GM12878 (cell line): ENCODE results near the gene DHCR24. TPM values are rescaled to one million over a fixed set of nuclear protein-coding genes. Genes with fewer than 3 reads are reported as not detected.

ENCODE experiments used
- ASH2L ChIP-seq: fragments of 300-600, 200-600 bp; sonication (generic); IDR thresholded peaks from 2 replicates; pipeline ENCODE4 v1.6.1; 2017; ENCODE audit warnings: low read depth, mild to moderate bottlenecking, borderline replicate concordance
- BRCA1 ChIP-seq: IDR thresholded peaks from 2 replicates; pipeline ENCODE4 v1.6.1; 2011; ENCODE audit warnings: low read depth, low read length, improper control_type of control experiment
- CREM ChIP-seq: IDR thresholded peaks from 2 replicates; pipeline ENCODE4 v1.6.1; 2014; ENCODE audit warnings: antibody characterized with exemption, low read depth
- FOS ChIP-seq: IDR thresholded peaks from 3 replicates; pipeline ENCODE4 v1.6.1; 2011; ENCODE audit warnings: borderline replicate concordance; ENCODE audit not compliant: insufficient read length; ENCODE audit errors: extremely low read depth
- FOXK2 ChIP-seq: fragments of 450-650 bp; IDR thresholded peaks from 2 replicates; pipeline ENCODE4 v1.6.1; 2017; ENCODE audit warnings: mild to moderate bottlenecking, moderate library complexity
- FOXM1 ChIP-seq: IDR thresholded peaks from 2 replicates; pipeline ENCODE4 v1.6.1; 2012; ENCODE audit warnings: low read depth, mild to moderate bottlenecking, inconsistent platforms, low read length, moderate library complexity
- HDAC6 ChIP-seq: fragments of 200-600 bp; sonication (generic); IDR thresholded peaks from one replicate; pipeline ENCODE4 v1.8.0; 2017; ENCODE audit warnings: antibody characterized with exemption; ENCODE audit not compliant: unreplicated experiment
- IKZF2 ChIP-seq, 2 experiments: fragments of 450-650 bp; IDR thresholded peaks; 2 replicates each; pipeline ENCODE4 v1.6.1; 2017; ENCODE audit warnings: mild to moderate bottlenecking in 2 of 2, moderate library complexity in 2 of 2
- MEF2B ChIP-seq: fragments of 450-650 bp; IDR thresholded peaks from 2 replicates; pipeline ENCODE4 v1.6.1; 2018; ENCODE audit warnings: mild to moderate bottlenecking, moderate library complexity; ENCODE audit not compliant: partially characterized antibody, poor library complexity, severe bottlenecking
- NRF1 ChIP-seq: conservative IDR thresholded peaks from 2 replicates; pipeline ENCODE4 v1.6.1; 2011; ENCODE audit warnings: mild to moderate bottlenecking, low read depth, low read length, improper control_type of control experiment
- PAX5 ChIP-seq: IDR thresholded peaks from 2 replicates; pipeline ENCODE4 v1.6.1; 2011; ENCODE audit warnings: low read depth, low read length, borderline replicate concordance
- POLR2AphosphoS5 ChIP-seq: IDR thresholded peaks from 2 replicates; pipeline ENCODE4 v1.6.1; 2011; ENCODE audit warnings: mild to moderate bottlenecking, low read length, inconsistent platforms
- RFX5 ChIP-seq: IDR thresholded peaks from 2 replicates; pipeline ENCODE4 v1.6.1; 2011; ENCODE audit warnings: low read depth, low read length, improper control_type of control experiment
- SMAD5 ChIP-seq: IDR thresholded peaks from 2 replicates; pipeline ENCODE4 v1.6.1; 2016; ENCODE audit warnings: antibody characterized with exemption, low read depth
- ZNF622 ChIP-seq: fragments of 450-650 bp; IDR thresholded peaks from 2 replicates; pipeline ENCODE4 v1.6.1; 2017; ENCODE audit warnings: mild to moderate bottlenecking, inconsistent platforms
- polyA plus RNA-seq, 11 experiments: library from polyadenylated mRNA; depleted of rRNA in 4 of 11; unstranded in 6 of 11; stranded (reverse) in 5 of 11; fragments of >200 nt; fragmentation: Nextera tagmentation in 4 of 11; fragmentation: Illumina TruSeq in 1 of 11; extraction: Ambion mirVana in 4 of 11; extraction: Trizol in 1 of 11; gene quantifications; 1 replicate in 1 of 11; 2 replicates in 10 of 11; pipeline versions ENCODE4 v1.2.1 to v1.2.3, GENCODE V29; 2011 to 2016; ENCODE audit warnings: inconsistent platforms in 2 of 11, missing spikeins in 2 of 11, low read depth in 1 of 11
- total RNA-seq, 4 experiments: library from RNA; depleted of rRNA in 3 of 4; stranded (reverse); fragments of >200 nt in 3 of 4; fragmentation: Illumina TruSeq in 1 of 4; extraction: Trizol in 1 of 4; gene quantifications; 2 replicates each; pipeline versions ENCODE4 v1.2.1 to v1.2.3, GENCODE V29; 2013 to 2021
- TF ChIP-seq, protein P1 (sequence below): fragments of 150-350 bp; IDR thresholded peaks from 2 replicates; pipeline ENCODE4 v1.6.1; 2016; ENCODE audit warnings: low read depth, low read length
- TF ChIP-seq, protein P2 (sequence below): IDR thresholded peaks from 2 replicates; pipeline ENCODE4 v1.6.1; 2011; ENCODE audit warnings: low read depth, low read length, improper control_type of control experiment, borderline replicate concordance
- TF ChIP-seq, protein P3 (sequence below): fragments of 450-650 bp; formaldehyde crosslinking; IDR thresholded peaks from 2 replicates; pipeline ENCODE4 v1.5.0; 2022; ENCODE audit warnings: mild to moderate bottlenecking, missing genetic modification characterization
- TF ChIP-seq, protein P4 (sequence below): IDR thresholded peaks from 2 replicates; pipeline ENCODE4 v1.6.1; 2012; ENCODE audit warnings: low read depth, low read length, improper control_type of control experiment
- TF ChIP-seq, protein P5 (sequence below): IDR thresholded peaks from 2 replicates; pipeline ENCODE4 v1.6.1; 2011; ENCODE audit warnings: borderline replicate concordance, low read depth, mild to moderate bottlenecking, moderate library complexity, mixed read lengths, low read length; ENCODE audit not compliant: insufficient read depth; ENCODE audit errors: extremely low read length

Gene DHCR24
- total and polyA plus RNA-seq, 10 of the 15 experiments (the other 5 are each of a cell fraction or from before 2014, with no cell fraction given) = 23.3 to 169 (median 120) TPM

DNA sequence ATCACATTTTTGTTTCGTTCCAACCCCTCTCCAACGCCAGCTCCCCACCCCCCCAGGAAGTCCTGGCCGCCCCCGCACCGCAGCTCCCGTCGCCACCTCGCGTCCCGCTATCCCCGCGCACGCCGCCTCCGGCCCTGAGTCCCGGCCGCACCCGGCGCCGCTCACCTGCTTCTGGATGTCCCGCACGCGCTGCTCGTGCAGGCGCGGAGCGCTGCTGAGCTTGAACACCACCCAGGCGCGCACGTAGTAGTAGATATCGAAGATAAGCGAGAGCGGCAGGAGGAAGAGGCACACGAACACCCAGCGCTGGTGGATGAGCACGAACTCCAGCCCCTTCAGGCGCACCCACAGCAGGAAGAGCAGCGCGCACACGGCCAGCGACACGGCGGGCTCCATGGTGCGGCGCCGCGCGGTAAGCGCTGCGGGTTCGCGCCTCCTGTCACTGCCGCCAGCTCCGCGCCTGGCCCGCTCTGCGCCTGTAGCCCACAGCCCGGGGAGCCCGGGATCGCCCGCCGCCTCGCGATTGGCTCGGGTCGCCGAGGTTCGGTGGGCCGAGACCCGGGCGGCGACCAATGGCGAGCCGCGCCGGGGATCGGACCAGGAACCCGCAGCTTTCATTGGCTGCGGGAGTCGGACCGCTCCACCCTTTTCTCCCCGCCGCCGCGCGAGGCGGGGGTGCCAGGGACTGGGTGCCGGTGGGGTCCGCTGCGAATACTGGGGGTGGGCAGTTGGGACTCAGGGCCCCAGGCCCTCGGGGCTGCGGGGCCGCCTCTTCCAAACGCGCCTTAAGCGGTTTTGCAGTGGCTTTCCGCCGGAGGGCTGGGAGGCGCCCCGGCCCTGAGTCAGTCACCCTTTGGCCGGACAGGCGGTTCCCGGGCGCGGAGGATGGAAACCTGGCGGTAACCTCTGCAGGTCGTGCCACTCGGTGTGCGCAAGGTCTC is at the start of gene DHCR24 (continued):
- TF ChIP-seq, protein P1, sequence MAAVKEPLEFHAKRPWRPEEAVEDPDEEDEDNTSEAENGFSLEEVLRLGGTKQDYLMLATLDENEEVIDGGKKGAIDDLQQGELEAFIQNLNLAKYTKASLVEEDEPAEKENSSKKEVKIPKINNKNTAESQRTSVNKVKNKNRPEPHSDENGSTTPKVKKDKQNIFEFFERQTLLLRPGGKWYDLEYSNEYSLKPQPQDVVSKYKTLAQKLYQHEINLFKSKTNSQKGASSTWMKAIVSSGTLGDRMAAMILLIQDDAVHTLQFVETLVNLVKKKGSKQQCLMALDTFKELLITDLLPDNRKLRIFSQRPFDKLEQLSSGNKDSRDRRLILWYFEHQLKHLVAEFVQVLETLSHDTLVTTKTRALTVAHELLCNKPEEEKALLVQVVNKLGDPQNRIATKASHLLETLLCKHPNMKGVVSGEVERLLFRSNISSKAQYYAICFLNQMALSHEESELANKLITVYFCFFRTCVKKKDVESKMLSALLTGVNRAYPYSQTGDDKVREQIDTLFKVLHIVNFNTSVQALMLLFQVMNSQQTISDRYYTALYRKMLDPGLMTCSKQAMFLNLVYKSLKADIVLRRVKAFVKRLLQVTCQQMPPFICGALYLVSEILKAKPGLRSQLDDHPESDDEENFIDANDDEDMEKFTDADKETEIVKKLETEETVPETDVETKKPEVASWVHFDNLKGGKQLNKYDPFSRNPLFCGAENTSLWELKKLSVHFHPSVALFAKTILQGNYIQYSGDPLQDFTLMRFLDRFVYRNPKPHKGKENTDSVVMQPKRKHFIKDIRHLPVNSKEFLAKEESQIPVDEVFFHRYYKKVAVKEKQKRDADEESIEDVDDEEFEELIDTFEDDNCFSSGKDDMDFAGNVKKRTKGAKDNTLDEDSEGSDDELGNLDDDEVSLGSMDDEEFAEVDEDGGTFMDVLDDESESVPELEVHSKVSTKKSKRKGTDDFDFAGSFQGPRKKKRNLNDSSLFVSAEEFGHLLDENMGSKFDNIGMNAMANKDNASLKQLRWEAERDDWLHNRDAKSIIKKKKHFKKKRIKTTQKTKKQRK = no peak
- TF ChIP-seq, protein P2, sequence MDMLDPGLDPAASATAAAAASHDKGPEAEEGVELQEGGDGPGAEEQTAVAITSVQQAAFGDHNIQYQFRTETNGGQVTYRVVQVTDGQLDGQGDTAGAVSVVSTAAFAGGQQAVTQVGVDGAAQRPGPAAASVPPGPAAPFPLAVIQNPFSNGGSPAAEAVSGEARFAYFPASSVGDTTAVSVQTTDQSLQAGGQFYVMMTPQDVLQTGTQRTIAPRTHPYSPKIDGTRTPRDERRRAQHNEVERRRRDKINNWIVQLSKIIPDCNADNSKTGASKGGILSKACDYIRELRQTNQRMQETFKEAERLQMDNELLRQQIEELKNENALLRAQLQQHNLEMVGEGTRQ = no peak
- TF ChIP-seq CREM (0 out of 2 replicates have a peak, but pooled peaks have one; percentile 6), FOXM1 (no peak), ASH2L (0 out of 2 replicates have a peak, but pooled peaks have one; percentile 54), POLR2AphosphoS5 (peak; percentile 76; the same call in 1 of the 2 replicates), MEF2B (no peak), RFX5 (peak; percentile 72; the same call in 1 of the 2 replicates), FOXK2 (no peak), FOS (peak; percentile 29), BRCA1 (no peak), SMAD5 (peak; percentile 33; the same call in 1 of the 2 replicates), PAX5 (0 out of 2 replicates have a peak, but pooled peaks have one; percentile 10), ZNF622 (no peak), HDAC6 (peak; percentile 79), NRF1 (no peak), IKZF2 (IDR thresholded peaks at IDR 0.05) (no peak; a peak in 1 of 4 replicates)
- TF ChIP-seq, protein P3, sequence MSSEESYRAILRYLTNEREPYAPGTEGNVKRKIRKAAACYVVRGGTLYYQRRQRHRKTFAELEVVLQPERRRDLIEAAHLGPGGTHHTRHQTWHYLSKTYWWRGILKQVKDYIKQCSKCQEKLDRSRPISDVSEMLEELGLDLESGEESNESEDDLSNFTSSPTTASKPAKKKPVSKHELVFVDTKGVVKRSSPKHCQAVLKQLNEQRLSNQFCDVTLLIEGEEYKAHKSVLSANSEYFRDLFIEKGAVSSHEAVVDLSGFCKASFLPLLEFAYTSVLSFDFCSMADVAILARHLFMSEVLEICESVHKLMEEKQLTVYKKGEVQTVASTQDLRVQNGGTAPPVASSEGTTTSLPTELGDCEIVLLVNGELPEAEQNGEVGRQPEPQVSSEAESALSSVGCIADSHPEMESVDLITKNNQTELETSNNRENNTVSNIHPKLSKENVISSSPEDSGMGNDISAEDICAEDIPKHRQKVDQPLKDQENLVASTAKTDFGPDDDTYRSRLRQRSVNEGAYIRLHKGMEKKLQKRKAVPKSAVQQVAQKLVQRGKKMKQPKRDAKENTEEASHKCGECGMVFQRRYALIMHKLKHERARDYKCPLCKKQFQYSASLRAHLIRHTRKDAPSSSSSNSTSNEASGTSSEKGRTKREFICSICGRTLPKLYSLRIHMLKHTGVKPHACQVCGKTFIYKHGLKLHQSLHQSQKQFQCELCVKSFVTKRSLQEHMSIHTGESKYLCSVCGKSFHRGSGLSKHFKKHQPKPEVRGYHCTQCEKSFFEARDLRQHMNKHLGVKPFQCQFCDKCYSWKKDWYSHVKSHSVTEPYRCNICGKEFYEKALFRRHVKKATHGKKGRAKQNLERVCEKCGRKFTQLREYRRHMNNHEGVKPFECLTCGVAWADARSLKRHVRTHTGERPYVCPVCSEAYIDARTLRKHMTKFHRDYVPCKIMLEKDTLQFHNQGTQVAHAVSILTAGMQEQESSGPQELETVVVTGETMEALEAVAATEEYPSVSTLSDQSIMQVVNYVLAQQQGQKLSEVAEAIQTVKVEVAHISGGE (CRISPR knock-in tag) = no peak
- TF ChIP-seq, protein P4, sequence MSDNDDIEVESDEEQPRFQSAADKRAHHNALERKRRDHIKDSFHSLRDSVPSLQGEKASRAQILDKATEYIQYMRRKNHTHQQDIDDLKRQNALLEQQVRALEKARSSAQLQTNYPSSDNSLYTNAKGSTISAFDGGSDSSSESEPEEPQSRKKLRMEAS = peak; percentile 22; the same call in 1 of the 2 replicates
- TF ChIP-seq, protein P5, sequence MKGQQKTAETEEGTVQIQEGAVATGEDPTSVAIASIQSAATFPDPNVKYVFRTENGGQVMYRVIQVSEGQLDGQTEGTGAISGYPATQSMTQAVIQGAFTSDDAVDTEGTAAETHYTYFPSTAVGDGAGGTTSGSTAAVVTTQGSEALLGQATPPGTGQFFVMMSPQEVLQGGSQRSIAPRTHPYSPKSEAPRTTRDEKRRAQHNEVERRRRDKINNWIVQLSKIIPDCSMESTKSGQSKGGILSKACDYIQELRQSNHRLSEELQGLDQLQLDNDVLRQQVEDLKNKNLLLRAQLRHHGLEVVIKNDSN = no peak
